NCI-H748 (cell line): Measurements from ENCODE around the gene LRP2.
A peak's percentile ranks its signal among the peaks of the same experiment; 100 is the strongest.

Source experiments
- DNase-seq: peaks from one replicate; lab custom pipeline; 2025; ENCODE audit not compliant: unreplicated experiment; lab: John Stamatoyannopoulos, UW

LRP2 gene

GRCh38 chr2:169094676-169095075, 267.7 kb downstream of the LRP2 start:
- DNase-seq: no peak

DNA sequence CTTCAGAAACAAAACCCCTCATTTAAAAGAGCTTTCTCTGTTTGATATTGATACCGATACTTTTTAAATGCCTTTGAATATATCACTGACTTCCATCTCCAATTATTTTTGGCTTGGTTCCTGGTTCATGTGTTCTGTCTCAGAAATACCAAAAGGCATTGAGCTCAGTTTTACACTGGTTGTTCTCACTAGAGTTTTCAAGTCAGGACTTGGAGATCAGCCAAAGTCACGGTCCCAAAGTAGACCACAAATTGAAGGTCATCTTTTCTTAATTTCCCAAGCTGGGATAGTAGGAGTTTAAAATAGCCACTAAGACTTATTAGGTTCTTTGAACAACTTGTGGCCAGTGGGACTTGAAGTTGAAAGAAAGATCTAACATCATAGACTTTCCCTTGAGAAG, 268.8 kb downstream of the LRP2 start:
- DNase-seq: no peak

DNA sequence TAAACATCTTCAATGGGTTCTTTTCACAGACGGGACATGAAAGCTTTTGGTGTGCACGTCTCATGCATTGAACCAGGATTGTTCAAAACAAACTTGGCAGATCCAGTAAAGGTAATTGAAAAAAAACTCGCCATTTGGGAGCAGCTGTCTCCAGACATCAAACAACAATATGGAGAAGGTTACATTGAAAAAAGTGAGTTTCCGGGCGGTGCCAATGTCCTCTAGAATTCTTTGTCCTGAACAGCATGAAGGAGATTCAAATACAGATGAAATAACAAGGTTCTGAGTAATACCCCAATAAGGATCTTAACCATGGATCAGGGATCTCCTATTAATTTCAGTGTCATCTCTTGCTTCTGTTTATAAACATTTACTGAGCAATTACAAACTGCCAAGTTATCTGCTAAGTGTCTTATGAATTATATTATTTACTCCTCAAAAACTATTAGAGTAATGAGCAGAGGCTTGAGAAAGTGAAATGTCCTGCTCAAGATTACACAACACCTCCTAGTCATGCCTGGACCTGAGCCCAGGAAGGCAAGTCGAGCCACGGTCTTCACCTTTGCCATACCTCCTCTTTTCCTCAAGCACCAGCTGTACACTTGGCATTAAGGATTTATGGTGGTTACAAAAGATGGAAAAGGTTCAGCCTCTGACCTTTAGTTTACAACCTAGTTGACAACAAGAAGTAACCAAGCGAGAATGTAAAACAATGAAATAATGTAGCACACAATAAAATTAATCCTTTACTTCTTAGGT, 270.4 kb downstream of the LRP2 start:
- no peak for DNase-seq

GRCh38 chr2:169091256-169091655, 271.1 kb downstream of the LRP2 start:
- DNase-seq: no peak

DNA sequence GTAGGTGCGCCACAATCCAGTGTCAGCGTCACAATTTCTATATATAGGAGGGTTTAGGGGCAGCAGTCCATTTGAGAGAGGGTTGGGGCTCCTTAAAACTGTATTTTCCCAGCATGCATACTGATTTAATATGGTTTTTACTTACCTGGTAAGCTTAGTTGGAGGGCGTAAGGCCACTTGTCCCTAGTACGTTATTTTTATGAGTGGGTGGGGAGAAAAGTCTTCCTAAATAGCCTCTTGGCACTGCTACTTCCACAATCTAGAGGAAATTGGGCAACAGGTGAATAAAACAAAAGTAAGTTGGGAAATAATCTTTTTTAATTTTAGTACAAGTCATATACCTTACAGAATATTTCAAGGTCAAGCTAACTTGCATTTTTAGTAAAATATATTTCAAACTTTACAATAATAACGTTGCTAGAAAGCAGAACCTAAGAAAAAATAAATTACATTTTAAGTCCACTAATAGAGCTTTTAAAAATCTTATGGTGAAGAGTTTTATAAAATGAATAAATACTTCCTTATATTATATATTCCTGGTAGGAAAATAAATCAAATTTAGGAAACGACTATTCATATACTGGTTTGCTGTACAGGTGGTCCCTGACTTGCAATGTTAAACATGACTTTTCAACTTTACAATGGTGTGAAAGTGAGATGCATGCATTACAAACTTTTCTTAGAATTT, 272.1 kb downstream of the LRP2 start:
- DNase-seq: no peak

DNA sequence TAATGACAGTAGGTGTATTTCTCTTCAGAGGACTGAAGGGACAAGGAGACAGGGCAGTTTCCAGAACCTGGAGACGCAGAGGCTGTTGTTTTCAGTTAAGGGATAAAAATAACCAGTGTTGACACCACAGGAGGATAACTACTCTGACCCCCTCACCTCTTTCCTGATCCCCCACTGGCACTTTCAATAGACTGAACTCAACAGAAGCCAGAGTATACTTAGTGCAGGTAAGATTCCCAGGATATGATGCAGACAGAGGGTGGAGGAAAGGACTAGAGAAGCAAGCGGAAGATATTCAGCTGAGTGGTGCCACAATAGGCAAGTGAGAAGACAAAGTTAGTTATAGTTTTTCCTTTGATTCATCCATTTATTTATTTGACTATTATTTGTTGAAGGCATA, 273.2 kb downstream of the LRP2 start:
- DNase-seq: peak; percentile 14

GRCh38 chr2:169087757-169088379, 274.5 kb downstream of the LRP2 start:
- no peak for DNase-seq

- no peak for DNase-seq
These were observed 275.4 kb downstream of the LRP2 start for GRCh38 chr2:169086893-169087467.

GRCh38 chr2:169082995-169083394, 279.3 kb downstream of the LRP2 start:
- no peak for DNase-seq

GRCh38 chr2:169081551-169081950, 280.8 kb downstream of the LRP2 start:
- no peak for DNase-seq

DNA sequence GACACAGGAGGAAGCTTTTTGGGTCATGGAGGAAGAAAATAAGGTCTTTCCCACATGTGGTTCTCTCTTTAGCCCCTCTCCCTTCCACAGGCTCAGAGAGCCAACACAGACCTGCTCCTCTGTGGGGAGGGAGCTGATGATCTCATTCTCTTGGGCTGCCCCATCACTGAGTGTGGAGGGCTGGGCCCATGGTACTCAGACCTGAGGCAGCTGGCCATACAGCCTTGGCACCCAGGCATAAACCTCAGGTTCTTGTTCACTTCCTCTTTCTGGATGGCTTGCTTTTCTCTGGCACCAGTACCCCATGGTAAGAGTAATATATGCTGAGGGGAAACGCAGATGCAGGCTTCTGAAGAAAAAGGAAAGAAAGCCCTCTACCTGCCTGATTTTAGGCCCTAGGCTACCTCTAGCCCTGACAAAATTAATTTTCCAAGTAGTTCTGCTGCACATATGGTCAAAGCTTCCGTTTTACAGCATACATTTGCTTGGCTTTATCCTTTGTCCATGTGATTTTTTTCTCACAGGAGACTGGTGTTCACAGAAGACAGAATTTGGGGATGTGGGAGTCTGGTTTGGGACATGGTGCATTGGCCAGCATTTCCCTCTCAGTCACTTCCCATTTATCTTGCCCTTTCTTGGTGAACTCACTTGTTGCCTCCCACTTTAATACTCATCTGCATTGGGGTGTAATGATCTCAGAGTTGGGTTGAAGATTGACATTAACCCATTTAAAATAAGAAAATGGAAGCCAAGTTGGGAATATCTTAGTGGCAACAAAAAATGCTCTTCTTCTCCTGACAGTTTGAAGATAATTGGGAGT, 281.9 kb downstream of the LRP2 start:
- no peak for DNase-seq

DNA sequence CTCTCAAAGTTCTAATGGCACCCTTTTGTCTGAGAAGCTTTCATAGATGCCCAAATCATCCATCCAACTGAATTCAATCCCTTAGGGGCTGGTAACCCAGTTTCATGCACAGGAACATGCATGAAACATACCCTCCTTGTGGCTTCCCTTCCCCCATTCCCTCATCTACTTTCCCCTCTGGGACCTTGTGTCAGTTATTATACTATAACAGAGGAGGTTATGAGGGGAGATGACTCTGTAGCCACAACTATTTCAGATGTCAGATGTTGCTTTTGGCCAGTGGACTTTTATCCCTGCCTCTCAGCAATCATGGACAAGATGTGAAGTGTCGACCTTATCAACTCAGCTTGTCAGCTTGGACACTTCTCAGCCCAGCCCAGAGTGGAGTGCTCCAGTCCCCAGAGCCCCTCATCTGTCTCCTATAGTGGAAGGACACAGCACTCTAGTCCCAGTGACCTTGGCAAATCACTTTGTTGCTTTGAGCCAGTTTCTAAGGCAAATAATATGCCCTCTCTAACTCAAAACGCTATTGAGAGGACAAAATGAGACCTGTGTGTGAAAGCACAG, 284.6 kb downstream of the LRP2 start:
- no peak for DNase-seq
